GM19452 (cell line): ENCODE data around the gene TARP.
"Not testable (repeated sequence)": the region's sequence is repeated elsewhere in the genome, so short reads cannot be mapped to it uniquely, and the experiment has no call there.

ENCODE experiments used
- ATAC-seq: cut with Tn5 transposase; IDR thresholded peaks from one replicate; pipeline ENCODE4 v1.9.1; 2021; ENCODE audit not compliant: unreplicated experiment

Gene TARP

GRCh38 chr7:38263274-38263673 is 10.2 kb downstream of the TARP start:
- ATAC-seq: not testable (repeated sequence)

GRCh38 chr7:38262545-38262944 is 10.9 kb downstream of the TARP start:
- no peak for ATAC-seq

GRCh38 chr7:38262026-38262425 is 11.4 kb downstream of the TARP start:
- not testable (repeated sequence) for ATAC-seq

GRCh38 chr7:38261601-38262000 is 11.8 kb downstream of the TARP start:
- not testable (repeated sequence) for ATAC-seq

GRCh38 chr7:38259157-38259556 is 14.3 kb downstream of the TARP start:
- not testable (repeated sequence) for ATAC-seq

- no peak for ATAC-seq
Measured at GRCh38 chr7:38257350-38257677, 16.1 kb downstream of the TARP start.

- ATAC-seq: not testable (repeated sequence)
Measured at GRCh38 chr7:38249849-38250248, 23.6 kb downstream of the TARP start.

GRCh38 chr7:38248069-38248567 is 25.3 kb downstream of the TARP start:
- no peak for ATAC-seq

GRCh38 chr7:38245409-38245977 is 27.9 kb downstream of the TARP start:
- ATAC-seq: no peak

- no peak for ATAC-seq
Measured at GRCh38 chr7:38244516-38244915, 28.9 kb downstream of the TARP start.

- ATAC-seq: not testable (repeated sequence)
Measured at GRCh38 chr7:38243345-38243744, 30.1 kb downstream of the TARP start.

- no peak for ATAC-seq
Measured at GRCh38 chr7:38242814-38243213, 30.6 kb downstream of the TARP start.

GRCh38 chr7:38241071-38241470 is 32.4 kb downstream of the TARP start:
- ATAC-seq: no peak

- not testable (repeated sequence) for ATAC-seq
Measured at GRCh38 chr7:38239129-38239528, 34.3 kb downstream of the TARP start.

- no peak for ATAC-seq
Measured at GRCh38 chr7:38235606-38236005, 37.8 kb downstream of the TARP start.

- not testable (repeated sequence) for ATAC-seq
Measured at GRCh38 chr7:38234759-38235158, 38.7 kb downstream of the TARP start.

GRCh38 chr7:38232502-38233366 is 40.7 kb downstream of the TARP start:
- ATAC-seq: peak; percentile 84

- ATAC-seq: no peak
Measured at GRCh38 chr7:38229884-38230642, 43.4 kb downstream of the TARP start.

GRCh38 chr7:38229386-38229785 is 44.0 kb downstream of the TARP start:
- no peak for ATAC-seq

- no peak for ATAC-seq
Measured at GRCh38 chr7:38224392-38224791, 49.0 kb downstream of the TARP start.

GRCh38 chr7:38223306-38223705 is 50.1 kb downstream of the TARP start:
- no peak for ATAC-seq
